Measurements from ENCODE around the gene PAX4. TPM values are rescaled to one million over a fixed set of nuclear protein-coding genes. Genes with fewer than 3 reads are reported as not detected.
A peak's percentile ranks its signal among the peaks of the same experiment; 100 is the strongest.

The PAX4 gene
- total and polyA plus RNA-seq, 9 of the 15 experiments (the other 6 are each of a cell fraction or from before 2014, with no cell fraction given): not detected

DNA sequence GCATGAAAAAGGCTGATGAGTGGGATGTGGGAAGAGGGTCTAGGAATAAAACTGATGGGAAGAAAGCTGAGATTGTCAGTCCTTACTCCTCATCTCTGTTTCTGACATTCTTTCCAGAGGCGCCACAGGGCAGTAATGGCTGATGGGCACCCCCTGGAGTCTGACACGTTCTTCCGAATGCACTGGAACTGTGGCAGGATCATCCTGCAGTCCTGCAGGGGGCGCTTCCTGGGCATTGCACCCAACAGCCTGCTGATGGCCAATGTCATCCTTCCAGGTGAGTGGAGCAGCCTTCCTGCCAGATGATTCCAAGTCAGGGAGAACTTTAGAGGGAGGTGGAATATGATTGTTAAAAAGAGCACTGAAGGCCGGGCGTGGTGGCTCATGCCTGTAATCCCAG lies 19.6 kb downstream of the PAX4 start (continued):
- no peak for TF ChIP-seq RUNX1 (IDR thresholded peaks at IDR 0.05; ENCODE audit: low read depth)
- no peak for TF ChIP-seq CXXC5 (CRISPR knock-in tag; IDR thresholded peaks at IDR 0.05)
- TF ChIP-seq HOMEZ (CRISPR knock-in tag; IDR thresholded peaks at IDR 0.05): no peak
- TF ChIP-seq TRIM28 (IDR thresholded peaks at IDR 0.05): no peak
- no peak for TF ChIP-seq ZNF592 (IDR thresholded peaks at IDR 0.05)

DNA sequence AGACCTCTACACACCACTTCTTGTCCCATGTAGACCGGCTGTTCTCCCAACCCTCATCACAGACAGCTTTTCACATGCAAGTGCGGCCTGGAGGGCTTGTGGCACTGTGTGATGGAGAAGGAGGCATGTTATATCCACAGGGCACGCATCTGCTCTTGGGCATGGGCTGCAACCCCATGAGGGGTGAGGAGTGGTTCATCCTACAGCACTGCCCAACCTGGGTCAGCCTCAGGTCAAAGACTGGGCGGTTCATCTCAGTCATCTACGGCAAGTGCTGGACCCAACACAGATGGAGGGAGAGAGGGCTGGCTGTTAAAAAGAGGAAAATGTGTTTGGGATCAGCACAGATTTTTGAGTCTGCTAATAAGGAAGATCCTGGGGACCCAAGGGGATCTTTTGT lies 22.2 kb downstream of the PAX4 start:
- H3K9ac ChIP-seq (ENCODE audit: insufficient read depth in 1 of 2, low read depth in 2 of 2, low read length in 2 of 2): no peak overlapping the region
- peaks cover 0 to 6% of the 10 kb centered on the region in 2 experiments; a peak in 2 of 5 replicates for H3K4me1 ChIP-seq (replicated peaks in 1 of 2; ENCODE audit: control insufficient read depth in 2 of 2, insufficient read depth in 2 of 2, low read length in 2 of 2)
- DNase-seq (ENCODE audit: extremely low read depth in 1 of 4, low spot score in 3 of 4) (no peak), FAIRE-seq (no peak), ATAC-seq (no peak)
- 4% methylated on average over 5 of the region's 5 CpGs for WGBS (ENCODE audit: insufficient coverage, low coverage, missing lambda C conversion rate)
- no peaks in the 10 kb centered on the region for H3K9me3 ChIP-seq (replicated peaks; ENCODE audit: control insufficient read depth, insufficient read depth, low read depth, low read length)
- H3K9me1 ChIP-seq (ENCODE audit: control insufficient read depth, insufficient read depth, low read length): no peaks in the 10 kb centered on the region
- H3K36me3 ChIP-seq (ENCODE audit: control insufficient read depth, insufficient read depth, low read length): peaks cover 12% of the 10 kb centered on the region; the same call in 1 of the 3 replicates
- H2AFZ ChIP-seq (ENCODE audit: low read depth, low read length): no peak overlapping the region
- no peaks in the 10 kb centered on the region for H4K20me1 ChIP-seq (replicated peaks; ENCODE audit: control insufficient read depth, insufficient read depth, low read length)
- no peak overlapping the region for H3K27ac ChIP-seq (ENCODE audit: extremely low read depth, low read depth, low read length)
- no peak overlapping the region for H3K4me3 ChIP-seq
- in situ Hi-C loops (cut with MboI) (no loop called here), intact Hi-C loops (cut with micrococcal nuclease) (loop anchor here (5.0 kb wide), 1 partner anchor 612 kb away; no protein-coding TSS in a partner anchor)
- 0 out of 2 replicates have a peak, but pooled peaks have one; percentile 12 for TF ChIP-seq CBFB (CRISPR knock-in tag; IDR thresholded peaks at IDR 0.05)
- no peak for TF ChIP-seq MYNN (IDR thresholded peaks at IDR 0.05)
- no peak for TF ChIP-seq MYNN (CRISPR knock-in tag; IDR thresholded peaks at IDR 0.05)
- H3K27me3 ChIP-seq (ENCODE audit: control insufficient read depth in 2 of 2, insufficient read depth in 2 of 2, low read length in 2 of 2): peaks cover 35 to 61% of the 10 kb centered on the region in 2 experiments
- no TSS peak for BruUV-seq (replicated peaks)
- POLR2A ChIA-PET: no interaction called here
- CTCF ChIA-PET (ENCODE audit: low intra/inter-chr PET ratio): no interaction called here
- no peak overlapping the region for H3K4me2 ChIP-seq (ENCODE audit: insufficient read depth, low read length)
- no peaks in the 10 kb centered on the region for H3K79me2 ChIP-seq (ENCODE audit: control insufficient read depth, insufficient read depth, low read length)

Data from K562 (cell line).